Measurements from ENCODE around the gene OR2Y1. TPM values are rescaled to one million over a fixed set of nuclear protein-coding genes. Genes with fewer than 3 reads are reported as not detected.
"Not testable (repeated sequence)": the region's sequence is repeated elsewhere in the genome, so short reads cannot be mapped to it uniquely, and the experiment has no call there.

OR2Y1 gene
- total RNA-seq, 2 donors from 2014 or later, result not detected

DNA sequence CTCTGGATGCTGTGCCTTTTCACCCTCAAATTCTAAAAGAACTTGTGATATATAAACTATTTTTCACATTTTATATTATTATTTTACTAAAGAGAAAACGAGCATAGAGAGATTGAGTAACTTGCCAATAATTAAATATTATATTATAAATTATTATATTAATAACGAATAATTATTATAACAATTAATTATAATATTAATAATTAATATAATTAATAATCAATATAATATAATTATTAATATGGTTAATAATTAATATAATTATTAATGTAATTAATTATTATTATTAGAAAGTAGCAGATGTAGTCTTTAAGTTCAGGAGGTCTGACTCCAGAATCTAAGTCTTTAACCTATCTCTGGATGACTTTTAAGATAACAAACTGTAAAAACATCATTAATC is 20.1 kb downstream of the OR2Y1 start:
- H3K27ac Mint-ChIP-seq, result no peak overlapping the region
- no peak for ATAC-seq (replicated peaks in 1 of 2)
- peaks cover 24% of the 10 kb centered on the region for H3K4me1 Mint-ChIP-seq (ENCODE audit: low read depth)
- H3K9me3 Mint-ChIP-seq, result no peaks in the 10 kb centered on the region
- H3K4me3 Mint-ChIP-seq, result no peak overlapping the region
- DNase-seq, result no peak
- no peaks in the 10 kb centered on the region for H3K27me3 Mint-ChIP-seq (ENCODE audit: low read depth)
- H3K36me3 Mint-ChIP-seq (ENCODE audit: insufficient read depth in 2 of 2), result no peaks in the 10 kb centered on the region

DNA sequence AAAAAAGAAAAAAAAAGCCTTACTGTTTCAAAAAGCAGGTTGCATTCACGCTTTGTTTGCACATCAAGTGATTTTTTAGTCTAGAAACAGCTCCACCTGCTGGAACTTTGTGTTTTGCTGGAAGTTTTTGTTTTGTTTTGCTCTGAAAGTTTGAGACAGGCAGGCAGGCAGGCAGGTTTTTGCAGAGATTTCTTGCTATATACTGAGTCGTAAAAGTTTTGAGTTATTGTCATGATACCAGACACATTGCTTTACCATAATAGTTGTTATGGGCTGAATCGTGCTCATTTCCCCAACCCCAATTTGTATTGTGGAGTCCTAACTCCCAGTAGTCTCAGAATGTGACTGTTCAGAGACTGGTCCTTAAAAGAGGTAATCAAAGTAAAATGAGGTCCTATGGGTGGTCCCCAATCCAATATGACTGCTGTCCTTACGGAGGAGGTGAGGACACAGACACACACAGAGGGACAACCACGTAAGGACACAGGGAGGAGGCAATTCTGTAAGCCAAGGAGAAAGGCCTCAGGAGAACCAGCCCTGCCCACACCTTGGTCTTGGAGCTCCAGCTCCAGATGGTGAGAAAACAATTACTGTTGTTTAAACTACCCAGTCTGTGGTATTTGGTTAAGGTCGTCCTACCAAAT is 20.9 kb downstream of the OR2Y1 start:
- Mint-ChIP-seq H3K9me3 (peaks cover 0 to 3% of the 10 kb centered on the region in 2 donors), H3K27ac (no peak overlapping the region), H3K27me3 (ENCODE audit: low read depth) (no peaks in the 10 kb centered on the region), H3K4me3 (no peak overlapping the region), H3K4me1 (ENCODE audit: low read depth) (peaks cover 20% of the 10 kb centered on the region), H3K36me3 (ENCODE audit: insufficient read depth in 2 of 2) (no peaks in the 10 kb centered on the region)
- ATAC-seq (replicated peaks in 1 of 2) (peak; percentile 26 to 57), DNase-seq (peak; percentile 31 to 40)

DNA sequence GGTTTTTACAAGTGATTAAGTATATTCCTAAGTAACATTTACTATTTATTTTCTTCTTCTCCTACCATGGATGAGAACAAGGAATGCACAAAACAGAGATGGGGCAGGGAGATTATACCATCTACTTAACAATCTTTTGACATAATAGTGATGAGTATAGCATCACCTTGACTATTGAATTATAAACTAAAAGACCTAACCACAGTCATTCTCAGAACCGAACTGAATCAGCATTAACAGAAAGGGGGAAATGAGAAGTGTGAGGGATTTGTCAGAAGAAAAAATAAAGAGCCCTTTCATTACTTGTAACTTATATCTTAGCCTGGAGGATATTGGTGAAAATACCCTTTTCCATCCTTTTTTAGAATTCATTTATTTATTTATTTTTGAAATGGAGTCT is 21.9 kb downstream of the OR2Y1 start:
- Mint-ChIP-seq H3K27ac (peak overlapping the region; percentile 66), H3K4me3 (peak overlapping the region in 1 of 2 donors; percentile 4), H3K27me3 (ENCODE audit: low read depth) (no peaks in the 10 kb centered on the region), H3K9me3 (peaks cover 3 to 6% of the 10 kb centered on the region in 2 donors), H3K36me3 (ENCODE audit: insufficient read depth in 2 of 2) (no peaks in the 10 kb centered on the region), H3K4me1 (ENCODE audit: low read depth) (peaks cover 15% of the 10 kb centered on the region)
- ATAC-seq (replicated peaks in 1 of 2) (peak; percentile 89 to 90), DNase-seq (no peak)

DNA sequence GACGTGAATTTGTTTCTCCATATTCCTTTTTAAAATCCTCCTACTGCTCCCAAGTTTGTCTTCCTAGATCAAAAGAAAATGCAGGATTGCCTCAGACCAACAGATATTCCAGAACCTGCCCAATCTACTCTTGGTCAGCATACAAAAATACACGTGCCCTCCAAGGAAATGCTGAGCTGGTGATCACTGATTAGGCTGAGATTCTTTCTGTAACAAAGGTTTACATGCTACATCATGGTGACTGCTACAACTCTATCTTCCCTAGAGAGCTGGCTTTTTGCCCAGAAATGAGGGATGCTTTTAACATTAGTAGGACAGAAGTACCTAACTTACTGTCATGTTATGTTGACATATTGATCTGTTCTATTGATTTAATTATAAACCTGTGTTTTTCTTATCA is 35.5 kb downstream of the OR2Y1 start:
- H3K9me3 Mint-ChIP-seq, result peaks cover 4 to 5% of the 10 kb centered on the region in 2 donors
- H3K27ac Mint-ChIP-seq, result no peak overlapping the region
- no peaks in the 10 kb centered on the region for H3K4me1 Mint-ChIP-seq (ENCODE audit: low read depth)
- ATAC-seq (replicated peaks in 1 of 2), result no peak
- peaks cover 3% of the 10 kb centered on the region in 2 donors for H3K36me3 Mint-ChIP-seq (ENCODE audit: insufficient read depth in 2 of 2)
- no peaks in the 10 kb centered on the region for H3K27me3 Mint-ChIP-seq (ENCODE audit: low read depth)
- H3K4me3 Mint-ChIP-seq, result no peak overlapping the region
- DNase-seq, result no peak

DNA sequence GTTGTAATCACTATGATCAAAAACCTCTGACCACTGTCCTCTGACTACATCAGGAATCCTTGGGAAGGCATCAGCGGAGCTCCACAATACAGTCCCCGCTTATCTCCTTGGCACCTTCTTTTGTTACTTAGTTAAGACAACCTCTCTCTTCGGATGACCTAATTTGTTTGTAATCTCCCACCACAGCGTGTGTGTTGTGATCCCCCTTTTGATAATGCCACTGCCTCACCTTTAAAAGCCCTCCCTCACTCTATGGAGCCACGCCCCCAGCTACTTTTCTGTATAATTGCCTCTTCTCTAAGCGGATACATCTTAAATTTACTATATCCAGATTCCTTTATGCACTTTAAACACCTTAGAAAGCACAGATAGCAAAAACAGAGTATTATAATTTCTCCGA is 35.9 kb downstream of the OR2Y1 start:
- Mint-ChIP-seq H3K27ac (no peak overlapping the region), H3K27me3 (ENCODE audit: low read depth) (no peaks in the 10 kb centered on the region), H3K4me3 (no peak overlapping the region), H3K4me1 (ENCODE audit: low read depth) (peaks cover 4% of the 10 kb centered on the region), H3K9me3 (peaks cover 4 to 5% of the 10 kb centered on the region in 2 donors), H3K36me3 (ENCODE audit: insufficient read depth in 2 of 2) (peaks cover 3 to 4% of the 10 kb centered on the region in 2 donors)
- DNase-seq (no peak), ATAC-seq (replicated peaks in 1 of 2) (no peak)

DNA sequence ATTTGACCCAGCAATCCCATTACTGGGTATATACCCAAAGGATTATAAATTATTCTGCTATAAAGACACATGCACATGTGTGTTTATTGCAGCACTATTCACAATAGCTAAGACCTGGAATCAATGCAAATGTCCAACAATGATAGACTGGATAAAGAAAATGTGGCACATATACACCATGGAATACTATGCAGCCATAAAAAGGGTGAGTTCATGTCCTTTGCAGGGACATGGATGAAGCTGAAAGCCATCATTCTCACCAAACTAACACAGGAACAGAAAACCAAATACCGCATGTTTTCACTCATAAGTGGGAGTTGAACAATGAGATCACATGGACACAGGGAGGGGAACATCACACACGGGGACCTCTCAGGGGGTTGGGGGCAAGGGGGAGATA is 36.5 kb downstream of the OR2Y1 start:
- not testable (repeated sequence) for H3K4me1 Mint-ChIP-seq (ENCODE audit: low read depth); H3K4me3 Mint-ChIP-seq; H3K9me3 Mint-ChIP-seq; H3K27ac Mint-ChIP-seq; DNase-seq; H3K27me3 Mint-ChIP-seq (ENCODE audit: low read depth); H3K36me3 Mint-ChIP-seq (ENCODE audit: insufficient read depth in 2 of 2); ATAC-seq (replicated peaks in 1 of 2)

DNA sequence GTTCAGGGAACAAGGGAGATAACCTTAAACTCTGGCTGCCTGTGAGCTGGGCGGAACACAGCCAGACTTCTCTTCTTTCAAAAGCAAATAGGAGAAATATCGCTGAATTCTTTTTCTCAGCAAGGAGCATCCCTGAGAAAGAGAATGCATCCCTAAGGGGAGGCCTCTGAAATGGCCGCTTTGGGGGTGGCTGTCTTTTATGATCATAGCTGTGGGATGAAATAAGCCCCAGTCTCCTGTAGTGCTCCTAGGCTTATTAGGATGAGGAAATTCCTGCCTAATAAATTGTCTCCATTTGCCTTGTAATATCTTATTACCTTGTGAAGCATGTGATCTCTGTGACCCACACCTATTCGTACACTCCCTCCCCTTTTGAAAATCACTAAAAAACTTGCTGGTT is 39.4 kb downstream of the OR2Y1 start:
- H3K27ac Mint-ChIP-seq; H3K27me3 Mint-ChIP-seq (ENCODE audit: low read depth); DNase-seq; H3K36me3 Mint-ChIP-seq (ENCODE audit: insufficient read depth in 2 of 2); H3K4me3 Mint-ChIP-seq; H3K9me3 Mint-ChIP-seq; ATAC-seq (replicated peaks in 1 of 2): not testable (repeated sequence)
- H3K4me1 Mint-ChIP-seq (ENCODE audit: low read depth), result peaks cover 14% of the 10 kb centered on the region

DNA sequence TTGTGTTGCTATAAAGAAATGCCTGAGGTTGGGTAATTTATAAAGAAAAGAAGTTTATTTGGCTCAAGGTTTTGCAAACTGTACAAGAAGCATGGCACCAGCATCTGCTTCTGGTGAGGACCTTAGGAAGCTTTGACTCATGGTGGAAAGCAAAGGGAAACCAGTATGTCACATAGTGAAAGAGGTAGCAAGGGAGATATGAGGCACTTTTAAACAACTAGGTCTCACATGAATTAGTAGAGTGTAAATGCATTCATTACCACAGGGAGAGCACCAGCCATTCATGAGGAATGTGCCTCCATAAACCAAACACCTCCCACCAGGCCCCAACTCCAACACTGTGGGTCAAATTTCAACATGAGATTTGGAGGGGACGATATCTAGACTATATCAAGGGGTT is 40.8 kb downstream of the OR2Y1 start:
- Mint-ChIP-seq H3K27ac (no peak overlapping the region), H3K27me3 (ENCODE audit: low read depth) (no peaks in the 10 kb centered on the region), H3K9me3 (peaks cover 4 to 5% of the 10 kb centered on the region in 2 donors), H3K4me3 (no peak overlapping the region), H3K36me3 (ENCODE audit: insufficient read depth in 2 of 2) (peaks cover 3 to 7% of the 10 kb centered on the region in 2 donors), H3K4me1 (ENCODE audit: low read depth) (peaks cover 14% of the 10 kb centered on the region)
- ATAC-seq (replicated peaks in 1 of 2) (peak; percentile 75 to 79), DNase-seq (no peak)

DNA sequence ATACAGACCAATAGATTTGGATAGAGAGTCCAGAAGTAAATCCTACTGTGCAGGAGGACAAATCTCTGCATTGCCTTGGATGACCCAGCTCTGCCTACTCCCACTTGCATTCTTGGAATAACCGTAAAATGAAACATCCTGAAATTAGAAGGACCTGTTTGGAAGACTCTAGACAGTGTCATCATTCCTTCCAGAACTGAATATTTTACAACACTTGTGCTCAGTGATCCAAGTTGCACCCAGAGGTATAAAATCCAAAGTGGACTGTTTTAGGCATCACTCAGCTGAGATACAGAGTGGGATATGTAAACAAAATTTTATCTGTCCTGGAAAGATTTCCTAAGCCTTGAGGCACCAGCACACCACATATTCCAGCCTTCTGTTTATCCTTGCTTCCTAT is 43.7 kb downstream of the OR2Y1 start:
- DNase-seq (no peak), ATAC-seq (replicated peaks in 1 of 2) (no peak)
- H3K4me3 Mint-ChIP-seq, result no peak overlapping the region
- no peak overlapping the region for H3K27ac Mint-ChIP-seq
- H3K9me3 Mint-ChIP-seq, result peaks cover 0 to 2% of the 10 kb centered on the region in 2 donors
- H3K27me3 Mint-ChIP-seq (ENCODE audit: low read depth), result no peaks in the 10 kb centered on the region
- peaks cover 0 to 7% of the 10 kb centered on the region in 2 donors for H3K36me3 Mint-ChIP-seq (ENCODE audit: insufficient read depth in 2 of 2)
- H3K4me1 Mint-ChIP-seq (ENCODE audit: low read depth), result peaks cover 32% of the 10 kb centered on the region

DNA sequence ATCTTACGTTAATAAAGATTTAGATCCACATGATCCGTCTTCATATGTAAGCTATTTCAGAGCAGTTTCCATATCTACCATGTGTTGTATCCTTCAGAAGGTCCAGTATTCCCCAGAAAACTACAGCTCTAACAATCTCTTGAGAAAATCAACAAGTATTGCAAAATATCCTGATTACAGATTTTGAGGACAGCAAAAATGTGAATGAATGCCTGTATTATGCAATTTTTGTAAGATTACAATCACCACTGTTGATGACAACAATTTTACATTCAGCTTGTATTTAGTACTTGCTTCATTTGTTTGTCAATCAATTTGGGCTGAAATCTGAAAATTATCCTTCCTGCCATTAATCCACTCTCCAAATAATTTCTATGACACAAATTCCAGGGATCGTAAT is 47.4 kb downstream of the OR2Y1 start:
- Mint-ChIP-seq H3K4me1 (ENCODE audit: low read depth) (peaks cover 44% of the 10 kb centered on the region), H3K36me3 (ENCODE audit: insufficient read depth in 2 of 2) (no peaks in the 10 kb centered on the region), H3K9me3 (no peaks in the 10 kb centered on the region), H3K27me3 (ENCODE audit: low read depth) (no peaks in the 10 kb centered on the region), H3K4me3 (no peak overlapping the region), H3K27ac (no peak overlapping the region)
- ATAC-seq (replicated peaks in 1 of 2) (no peak), DNase-seq (no peak)

DNA sequence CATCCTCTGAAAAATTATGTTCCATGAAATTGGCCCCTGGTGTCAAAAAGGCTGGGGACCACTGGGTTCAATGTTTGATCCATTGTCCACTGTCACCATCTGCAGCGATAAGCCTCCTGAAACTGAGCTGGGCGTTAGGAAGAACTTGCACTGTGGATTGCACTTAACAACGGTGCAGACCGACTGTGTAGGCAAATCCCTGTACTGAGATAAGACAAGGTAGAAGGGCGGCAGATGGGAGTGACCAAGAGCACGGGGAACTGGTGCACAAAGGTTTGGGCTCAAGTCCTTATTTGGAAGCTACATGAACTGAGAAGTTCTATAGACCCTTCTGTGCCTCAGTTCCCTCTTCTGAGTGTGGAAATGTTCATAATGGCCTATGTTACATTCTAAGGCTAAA is 48.8 kb downstream of the OR2Y1 start:
- no peak for DNase-seq
- Mint-ChIP-seq H3K4me1 (ENCODE audit: low read depth) (peaks cover 46% of the 10 kb centered on the region), H3K4me3 (no peak overlapping the region), H3K27me3 (ENCODE audit: low read depth) (no peaks in the 10 kb centered on the region), H3K9me3 (no peaks in the 10 kb centered on the region), H3K36me3 (ENCODE audit: insufficient read depth in 2 of 2) (no peaks in the 10 kb centered on the region), H3K27ac (no peak overlapping the region)
- no peak for ATAC-seq (replicated peaks in 1 of 2)

DNA sequence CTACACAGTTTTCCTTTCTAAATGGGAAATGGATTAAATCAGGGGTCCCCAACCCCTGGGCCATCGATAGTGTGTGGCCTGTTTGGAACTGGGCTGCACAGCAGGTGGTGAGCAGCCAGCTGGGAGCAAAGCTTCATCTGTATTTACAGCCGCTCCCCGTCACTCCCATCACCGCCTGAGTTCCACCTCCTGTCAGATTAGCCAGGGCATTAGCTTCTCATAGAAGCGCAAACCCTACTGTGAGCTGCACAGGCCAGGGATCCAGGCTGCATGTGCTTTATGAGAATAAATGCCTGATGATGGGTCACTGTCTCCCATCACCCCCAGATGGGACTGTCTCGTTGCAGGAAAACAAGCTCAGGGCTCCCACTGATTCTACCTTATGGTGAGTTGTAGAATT is 49.3 kb downstream of the OR2Y1 start:
- no peak overlapping the region for H3K27ac Mint-ChIP-seq
- H3K36me3 Mint-ChIP-seq (ENCODE audit: insufficient read depth in 2 of 2), result no peaks in the 10 kb centered on the region
- DNase-seq, result no peak
- H3K27me3 Mint-ChIP-seq (ENCODE audit: low read depth), result no peaks in the 10 kb centered on the region
- no peak overlapping the region for H3K4me3 Mint-ChIP-seq
- no peak for ATAC-seq (replicated peaks in 1 of 2)
- H3K4me1 Mint-ChIP-seq (ENCODE audit: low read depth), result peaks cover 48% of the 10 kb centered on the region
- no peaks in the 10 kb centered on the region for H3K9me3 Mint-ChIP-seq

DNA sequence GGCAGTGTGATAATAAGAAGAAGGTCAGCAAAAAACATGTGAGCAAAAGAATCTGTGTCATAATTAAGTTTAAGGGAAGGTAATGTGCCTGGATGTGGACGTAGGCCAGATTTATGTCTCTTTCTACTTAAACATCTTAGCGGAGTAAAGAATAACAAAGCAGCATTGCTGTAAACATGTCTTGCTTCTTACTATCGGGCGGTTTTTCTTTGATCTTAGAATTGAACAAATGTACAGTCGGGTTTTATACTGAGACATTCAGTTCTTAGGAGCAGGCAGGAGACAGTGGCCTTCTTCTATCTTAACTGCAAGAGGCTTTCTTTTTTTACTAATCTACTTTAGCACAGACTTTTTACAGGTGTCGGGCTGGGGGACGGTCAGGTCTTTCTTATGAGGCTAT is 50.1 kb downstream of the OR2Y1 start:
- Mint-ChIP-seq H3K36me3 (ENCODE audit: insufficient read depth in 2 of 2) (no peaks in the 10 kb centered on the region), H3K9me3 (no peaks in the 10 kb centered on the region), H3K4me1 (ENCODE audit: low read depth) (peaks cover 52% of the 10 kb centered on the region), H3K27me3 (ENCODE audit: low read depth) (no peaks in the 10 kb centered on the region), H3K4me3 (peak overlapping the region; percentile 80 to 82), H3K27ac (peak overlapping the region; percentile 66)
- ATAC-seq (replicated peaks in 1 of 2), result no peak
- DNase-seq, result no peak

Measured in activated T-cell treated with anti-CD3 and anti-CD28 coated beads, Interleukin-2, amount 50 U/mL, for 72 hours (primary cell).